HepG2 (cell line): Measurements from ENCODE around the gene ZACN. TPM values are rescaled to one million over a fixed set of nuclear protein-coding genes. Genes with fewer than 3 reads are reported as not detected.

Source experiments
- ATAC-seq: fragments of 200-7000 bp; cut with Tn5 transposase; 3 replicates; pipeline ENCODE4 v1.9.1; 2020; ENCODE audit warnings: mild to moderate bottlenecking, moderate library complexity
- BruUV-seq: library from RNA; stranded (reverse); fragments of 400-500 nt; replicated peaks from 2 replicates; lab custom pipeline; 2021; lab: Mats Ljungman, UMichigan
- CTCF ChIA-PET: fragments of 300-600 bp; formaldehyde crosslinking; extraction: SDS; loops from one replicate; lab custom pipeline; 2021; ENCODE audit warnings: low total read pairs, inconsistent platforms, low intra/inter-chr PET ratio; lab: Yijun Ruan, JAX
- POLR2A ChIA-PET: fragments of 350-600 bp; sonication (Branson Sonifier 250); formaldehyde crosslinking; loops from one replicate; lab custom pipeline; 2020; ENCODE audit warnings: antibody characterized with exemption, inconsistent platforms; lab: Yijun Ruan, JAX
- DNase-seq: peaks from one replicate; pipeline ENCODE4 v3.0.0-alpha.2; 2015; ENCODE audit warnings: low spot score
- FAIRE-seq: peaks from 3 replicates; lab custom pipeline; 2011; peaks lifted over from hg19 to GRCh38; lab: Jason Lieb, UNC
- H2AFZ ChIP-seq: one replicate; pipeline ENCODE4 v1.6.1; 2011; ENCODE audit warnings: low read length, inconsistent platforms
- H3K27ac ChIP-seq: fragments of 300-600 bp; 3 replicates; pipeline ENCODE4 v1.8.0; 2011; ENCODE audit warnings: mixed run types, mild to moderate bottlenecking, mixed read lengths, low read length, inconsistent platforms; ENCODE audit not compliant: insufficient read depth; ENCODE audit errors: extremely low read length
- H3K27me3 ChIP-seq, 2 experiments: fragments of 200-600 bp in 1 of 2; 2 replicates in 1 of 2; 3 replicates in 1 of 2; pipeline versions ENCODE4 v1.6.0 to v1.8.0; 2011; ENCODE audit warnings: low read length in 2 of 2, mild to moderate bottlenecking in 2 of 2, moderate library complexity in 2 of 2, inconsistent platforms in 1 of 2; ENCODE audit not compliant: insufficient read depth in 2 of 2, control insufficient read depth in 1 of 2
- H3K36me3 ChIP-seq, 2 experiments: fragments of 200-600 bp in 1 of 2; replicated peaks in 1 of 2; 2 replicates in 1 of 2; 3 replicates in 1 of 2; pipeline versions ENCODE4 v1.5.1 to v1.8.0; 2011; ENCODE audit warnings: low read length in 2 of 2, inconsistent platforms in 1 of 2; ENCODE audit not compliant: insufficient read depth in 2 of 2, control insufficient read depth in 1 of 2
- H3K4me1 ChIP-seq: 2 replicates; pipeline ENCODE4 v1.5.1; 2012; ENCODE audit warnings: low read length, inconsistent platforms; ENCODE audit not compliant: insufficient read depth
- H3K4me2 ChIP-seq: 2 replicates; pipeline ENCODE4 v1.6.0; 2011; ENCODE audit warnings: low read depth, low read length, inconsistent platforms
- H3K4me3 ChIP-seq, 3 experiments: fragments of 200-600 bp in 1 of 3; sonication (generic), shearing (Covaris generic) in 1 of 3; replicated peaks in 1 of 3; 2 replicates each; pipeline ENCODE4 v1.5.1; 2011 to 2016; ENCODE audit warnings: low read length in 3 of 3, inconsistent platforms in 2 of 3, low read depth in 2 of 3, mild to moderate bottlenecking in 2 of 3, control low read depth in 1 of 3, mixed read lengths in 1 of 3; ENCODE audit not compliant: insufficient read depth in 1 of 3
- H3K79me2 ChIP-seq: one replicate; pipeline ENCODE4 v1.6.1; 2011; ENCODE audit warnings: low read length, inconsistent platforms; ENCODE audit not compliant: insufficient read depth
- H3K9ac ChIP-seq: 2 replicates; pipeline ENCODE4 v1.6.0; 2011; ENCODE audit warnings: mild to moderate bottlenecking, low read depth, low read length, inconsistent platforms; ENCODE audit not compliant: insufficient read depth
- H3K9me3 ChIP-seq: 2 replicates; pipeline ENCODE4 v1.5.1; 2012; ENCODE audit warnings: mild to moderate bottlenecking, low read length
- H4K20me1 ChIP-seq: 2 replicates; pipeline ENCODE4 v1.6.0; 2011; ENCODE audit warnings: inconsistent platforms, mild to moderate bottlenecking, low read length, moderate library complexity; ENCODE audit not compliant: insufficient read depth
- EHMT2 ChIP-seq: fragments of 200-600 bp; sonication (generic); IDR thresholded peaks from 2 replicates; pipeline ENCODE4 v1.7.0; 2017; ENCODE audit warnings: antibody characterized with exemption, low read depth, low read length, borderline replicate concordance
- PITX1 ChIP-seq: sonication (generic); formaldehyde crosslinking; IDR thresholded peaks from 2 replicates; pipeline ENCODE4 v1.5.1; 2020; ENCODE audit warnings: mild to moderate bottlenecking, missing genetic modification reagents
- PLSCR1 ChIP-seq: sonication (generic); formaldehyde crosslinking; IDR thresholded peaks from 2 replicates; pipeline ENCODE4 v1.5.0; 2020; ENCODE audit warnings: missing genetic modification reagents, mild to moderate bottlenecking, borderline replicate concordance
- SRSF4 ChIP-seq: fragments of 200-400 bp; formaldehyde crosslinking; IDR thresholded peaks from one replicate; pipeline ENCODE4 v1.6.1; 2018; ENCODE audit warnings: mild to moderate bottlenecking, low read depth, low read length, moderate library complexity; ENCODE audit not compliant: poor library complexity, severe bottlenecking
- ZNF205 ChIP-seq: IDR thresholded peaks from 2 replicates; pipeline ENCODE4 v1.6.1; 2018; ENCODE audit warnings: missing biosample characterization, missing genetic modification reagents
- ZNF280D ChIP-seq: sonication (generic); formaldehyde crosslinking; IDR thresholded peaks from 2 replicates; pipeline ENCODE4 v1.5.1; 2020; ENCODE audit warnings: mild to moderate bottlenecking, missing genetic modification reagents
- ZNF574 ChIP-seq: sonication (generic); formaldehyde crosslinking; IDR thresholded peaks from 2 replicates; pipeline ENCODE4 v1.4.0; 2020; ENCODE audit warnings: missing genetic modification reagents
- ZNF576 ChIP-seq: sonication (generic); formaldehyde crosslinking; IDR thresholded peaks from 2 replicates; pipeline ENCODE4 v1.4.0; 2020; ENCODE audit warnings: mild to moderate bottlenecking, missing genetic modification reagents
- ZNF652 ChIP-seq: IDR thresholded peaks from 2 replicates; pipeline ENCODE4 v1.6.1; 2016; ENCODE audit warnings: low read depth, borderline replicate concordance
- ZNF780A ChIP-seq: sonication (generic); formaldehyde crosslinking; IDR thresholded peaks from 2 replicates; pipeline ENCODE4 v1.8.0; 2022; ENCODE audit warnings: mild to moderate bottlenecking, missing genetic modification reagents, moderate library complexity
- WGBS: methylation state at CpG from one replicate; pipeline ENCODE4 v1.1.6; 2017; ENCODE audit warnings: low lambda C conversion rate; 5-methylcytosine and 5-hydroxymethylcytosine counted together
- in situ Hi-C: cut with HindIII; loops from 2 replicates; pipeline ENCODE4 v1.10.0; 2017; ENCODE audit warnings: low pct_unique_long_range_greater_than_20kb; ENCODE audit not compliant: extremely low pct_ligation_motif_present
- intact Hi-C: fragments of 100-400 bp; cut with micrococcal nuclease; formaldehyde crosslinking; loops from one replicate; pipeline ENCODE4 v1.10.0; 2022; ENCODE audit not compliant: unreplicated experiment
- polyA plus RNA-seq, 8 experiments: library from polyadenylated mRNA; depleted of rRNA in 3 of 8; stranded (reverse) in 7 of 8; unstranded in 1 of 8; fragments of >200 nt; fragmentation: Illumina TruSeq in 4 of 8; extraction: Trizol in 4 of 8; gene quantifications; 2 replicates each; pipeline versions ENCODE4 v1.2.1 to v1.2.3, GENCODE V29; 2011 to 2016; ENCODE audit warnings: low read depth in 4 of 8, missing spikeins in 1 of 8, mixed read lengths in 1 of 8; ENCODE audit not compliant: insufficient read depth in 1 of 8
- total RNA-seq, 5 experiments: library from RNA; depleted of rRNA; stranded (reverse); fragments of >200 nt; fragmentation: Illumina TruSeq; extraction: Trizol; gene quantifications; 2 replicates each; pipeline ENCODE4 v1.2.3, GENCODE V29; 2016; ENCODE audit warnings: low read depth in 1 of 5

Gene ZACN
- total and polyA plus RNA-seq, 2 of the 13 experiments (the other 11 are each of a cell fraction or from before 2014, with no cell fraction given), result 0.11 to 0.15 TPM

GRCh38 chr17:76086384-76086783 lies 7.4 kb downstream of the ZACN start:
- ChIA-PET POLR2A (interaction anchor here (0.5 to 1.3 kb wide), 3 partner anchors 17 to 21 kb away, joined by 3 to 5 read pairs (median 4); partner anchors contain the start of gene EXOC7), CTCF (no interaction called here)
- Histone ChIP-seq H3K27ac (no peak overlapping the region), H3K4me2 (no peak overlapping the region), H3K36me3 (peaks cover 61 to 71% of the 10 kb centered on the region in 2 experiments; a peak in 4 of 5 replicates), H3K27me3 (no peaks in the 10 kb centered on the region), H4K20me1 (0 out of 2 replicates have a peak, but pooled peaks cover 3% of the 10 kb centered on the region), H3K4me3 (no peak overlapping the region), H2AFZ (no peak overlapping the region), H3K9me3 (no peaks in the 10 kb centered on the region), H3K79me2 (no peaks in the 10 kb centered on the region), H3K9ac (no peak overlapping the region), H3K4me1 (no peaks in the 10 kb centered on the region)
- in situ Hi-C loops, result no loop called here
- intact Hi-C loops, result no loop called here
- 96% methylated on average over 9 of the region's 9 CpGs for WGBS
- no peak for FAIRE-seq
- TF ChIP-seq ZNF280D (CRISPR knock-in tag) (no peak), EHMT2 (no peak), PITX1 (CRISPR knock-in tag) (no peak), SRSF4 (no peak), PLSCR1 (no peak), ZNF576 (CRISPR knock-in tag) (no peak), ZNF205 (no peak), ZNF780A (CRISPR knock-in tag) (no peak), ZNF574 (CRISPR knock-in tag) (no peak), ZNF652 (CRISPR knock-in tag) (no peak)
- ATAC-seq, result no peak
- no TSS peak for BruUV-seq
- no peak for DNase-seq
